Uterus (tissue), 4 donors: ENCODE results near the gene ERF. TPM values are rescaled to one million over a fixed set of nuclear protein-coding genes. Genes with fewer than 3 reads are reported as not detected.

Experiments used
- DNase-seq, 2 donors: peaks; one replicate each; pipeline ENCODE4 v3.0.0-alpha.2; 2019 to 2020
- H3K27ac ChIP-seq, 2 donors: fragments of 200-600 bp; sonication (generic); 1 replicate in 1 of 2; 2 replicates in 1 of 2; pipeline ENCODE4 v1.5.1; 2016 to 2018
- H3K27me3 ChIP-seq, 2 donors: fragments of 200-600 bp; sonication (generic); one replicate each; pipeline ENCODE4 v1.5.1; 2018 to 2019; ENCODE audit warnings: control low read depth in 1 of 2
- H3K36me3 ChIP-seq, 2 donors: fragments of 200-600 bp; sonication (generic); one replicate each; pipeline ENCODE4 v1.5.1; 2019; ENCODE audit warnings: control low read depth in 1 of 2
- H3K4me1 ChIP-seq, 2 donors: fragments of 200-600 bp; sonication (generic); one replicate each; pipeline ENCODE4 v1.5.1; 2018 to 2019; ENCODE audit warnings: control low read depth in 1 of 2
- H3K4me3 ChIP-seq, 2 donors: fragments of 200-600 bp; sonication (generic); 1 replicate in 1 of 2; 2 replicates in 1 of 2; pipeline ENCODE4 v1.5.1; 2018 to 2019; ENCODE audit warnings: mild to moderate bottlenecking in 1 of 2
- H3K9me3 ChIP-seq, 2 donors: fragments of 200-600 bp; sonication (generic); one replicate each; pipeline ENCODE4 v1.5.1; 2019; ENCODE audit warnings: control low read depth in 1 of 2
- POLR2A ChIP-seq, 2 donors: fragments of 450-650 bp; IDR thresholded peaks; one replicate each; pipeline ENCODE4 v1.6.1; 2016; ENCODE audit warnings: antibody characterized with exemption in 2 of 2, mild to moderate bottlenecking in 1 of 2, moderate library complexity in 1 of 2
- intact Hi-C: fragments of 100-400 bp; cut with DNase I; formaldehyde crosslinking; loops from one replicate; pipeline ENCODE4 v1.15.1; 2023; ENCODE audit warnings: low total_unique reads
- total RNA-seq, 4 donors: library from RNA; depleted of rRNA in 3 of 4; stranded (reverse); fragments of >200 nt in 3 of 4; gene quantifications; one replicate each; pipeline versions ENCODE4 v1.1.0 to v1.2.4, GENCODE V29; 2014 to 2023
- TF ChIP-seq, protein P1 (sequence below), 4 experiments: fragments of 200-600 bp in 2 of 4; fragments of 450-650 bp in 2 of 4; sonication (generic) in 2 of 4; IDR thresholded peaks; one replicate each; pipeline ENCODE4 v1.5.1; 2016 to 2019; ENCODE audit warnings: antibody characterized with exemption in 4 of 4, mild to moderate bottlenecking in 2 of 4, moderate library complexity in 1 of 4
- donor health status: DM: yes; HTN: yes; CAD: no.

Gene ERF
- total RNA-seq, 4 donors from 2014 or later, result 14.1 to 141 (median 42.9) TPM

- Histone ChIP-seq H3K27ac (peak within 1 kb of the TSS; percentile 88 to 95), H3K27me3 (no peaks in the 10 kb centered on the region), H3K4me1 (peaks cover 4 to 17% of the 10 kb centered on the region in 2 donors), H3K9me3 (no peaks in the 10 kb centered on the region), H3K36me3 (no peaks in the 10 kb centered on the region), H3K4me3 (peak within 1 kb of the TSS; percentile 58 to 81)
- DNase-seq, result peak; percentile 98 to 99
- intact Hi-C loops, result no loop called here
- TF ChIP-seq, protein P1, sequence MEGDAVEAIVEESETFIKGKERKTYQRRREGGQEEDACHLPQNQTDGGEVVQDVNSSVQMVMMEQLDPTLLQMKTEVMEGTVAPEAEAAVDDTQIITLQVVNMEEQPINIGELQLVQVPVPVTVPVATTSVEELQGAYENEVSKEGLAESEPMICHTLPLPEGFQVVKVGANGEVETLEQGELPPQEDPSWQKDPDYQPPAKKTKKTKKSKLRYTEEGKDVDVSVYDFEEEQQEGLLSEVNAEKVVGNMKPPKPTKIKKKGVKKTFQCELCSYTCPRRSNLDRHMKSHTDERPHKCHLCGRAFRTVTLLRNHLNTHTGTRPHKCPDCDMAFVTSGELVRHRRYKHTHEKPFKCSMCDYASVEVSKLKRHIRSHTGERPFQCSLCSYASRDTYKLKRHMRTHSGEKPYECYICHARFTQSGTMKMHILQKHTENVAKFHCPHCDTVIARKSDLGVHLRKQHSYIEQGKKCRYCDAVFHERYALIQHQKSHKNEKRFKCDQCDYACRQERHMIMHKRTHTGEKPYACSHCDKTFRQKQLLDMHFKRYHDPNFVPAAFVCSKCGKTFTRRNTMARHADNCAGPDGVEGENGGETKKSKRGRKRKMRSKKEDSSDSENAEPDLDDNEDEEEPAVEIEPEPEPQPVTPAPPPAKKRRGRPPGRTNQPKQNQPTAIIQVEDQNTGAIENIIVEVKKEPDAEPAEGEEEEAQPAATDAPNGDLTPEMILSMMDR (IDR thresholded peaks at IDR 0.05), result peak in 1 of 4 experiments; percentile 40
- peak; percentile 86 to 88 for TF ChIP-seq POLR2A (IDR thresholded peaks at IDR 0.05)
These were observed 12.2 kb downstream of the ERF start, which contains the start of gene GSK3A for GRCh38 chr19:42242512-42243409. GSK3A (minus strand) TSS chr19:42242602; CDS start chr19:42242465, 137 bp downstream.

DNA sequence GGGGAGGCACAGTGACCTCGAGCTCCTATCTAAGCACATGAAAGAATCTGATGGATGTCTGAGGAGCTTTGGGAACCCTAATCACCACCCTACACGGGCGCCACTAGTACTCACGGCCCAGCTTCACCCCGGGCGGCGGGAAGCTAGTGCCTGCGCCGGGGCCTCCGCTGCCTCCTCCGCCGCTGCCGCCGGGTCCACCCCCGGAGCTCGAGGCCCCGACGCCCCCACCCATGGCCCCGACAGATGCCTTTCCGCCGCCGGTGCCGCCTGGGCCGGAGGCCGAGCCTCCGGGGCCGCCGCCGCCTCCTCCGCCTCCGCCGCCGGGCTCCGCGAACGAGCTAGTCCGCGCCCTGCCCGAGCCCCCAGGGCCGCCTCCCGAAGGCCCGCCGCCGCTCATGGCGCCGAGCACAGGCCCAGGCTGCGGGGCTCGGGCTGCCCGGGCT is 12.8 kb downstream of the ERF start:
- peak overlapping the region; percentile 58 to 81 for H3K4me3 ChIP-seq
- intact Hi-C loops, result no loop called here
- H3K27ac ChIP-seq, result peak overlapping the region; percentile 86 to 95
- peaks cover 4 to 17% of the 10 kb centered on the region in 2 donors for H3K4me1 ChIP-seq
- H3K9me3 ChIP-seq, result no peaks in the 10 kb centered on the region
- H3K36me3 ChIP-seq, result no peaks in the 10 kb centered on the region
- H3K27me3 ChIP-seq, result no peaks in the 10 kb centered on the region
- DNase-seq, result peak in 1 of 2 donors; percentile 39
- no peak for TF ChIP-seq POLR2A (IDR thresholded peaks at IDR 0.05)
- TF ChIP-seq, protein P1 (IDR thresholded peaks at IDR 0.05), result peak in 1 of 4 experiments; percentile 4

DNA sequence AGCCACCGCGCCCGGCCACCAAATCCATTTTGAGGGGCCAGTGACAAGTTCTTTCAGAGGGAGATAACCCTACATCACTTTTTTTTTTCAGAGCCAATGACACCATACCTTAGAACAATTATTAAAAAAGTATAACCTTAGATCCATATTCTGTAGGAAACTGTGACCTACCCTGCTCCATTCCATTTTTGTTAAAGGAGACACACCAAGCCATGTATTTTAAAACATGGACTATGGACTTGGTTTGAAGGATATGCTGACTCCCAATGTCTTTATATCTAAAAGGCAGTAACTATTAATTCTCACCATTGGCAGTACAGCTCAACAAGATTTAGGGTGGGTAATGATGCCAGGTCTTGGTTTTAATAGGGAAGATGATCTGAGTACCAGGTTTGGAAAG is 13.6 kb downstream of the ERF start:
- no peak for DNase-seq
- intact Hi-C loops, result no loop called here
- Histone ChIP-seq H3K9me3 (no peaks in the 10 kb centered on the region), H3K27me3 (no peaks in the 10 kb centered on the region), H3K4me3 (peak overlapping the region in 1 of 2 donors; percentile 81), H3K36me3 (no peaks in the 10 kb centered on the region), H3K4me1 (peaks cover 4 to 15% of the 10 kb centered on the region in 2 donors), H3K27ac (peak overlapping the region; percentile 86 to 95)
- TF ChIP-seq POLR2A (IDR thresholded peaks at IDR 0.05), result no peak
- TF ChIP-seq, protein P1 (IDR thresholded peaks at IDR 0.05), result no peak

- intact Hi-C loops, result no loop called here
- no peaks in the 10 kb centered on the region for H3K27me3 ChIP-seq
- no peak for DNase-seq
- H3K4me1 ChIP-seq, result peaks cover 0 to 6% of the 10 kb centered on the region in 2 donors
- H3K27ac ChIP-seq, result no peak overlapping the region
- H3K36me3 ChIP-seq, result no peaks in the 10 kb centered on the region
- H3K4me3 ChIP-seq, result no peak overlapping the region
- TF ChIP-seq, protein P1 (IDR thresholded peaks at IDR 0.05), result no peak
- no peak for TF ChIP-seq POLR2A (IDR thresholded peaks at IDR 0.05)
- no peaks in the 10 kb centered on the region for H3K9me3 ChIP-seq
These were observed 15.2 kb downstream of the ERF start for GRCh38 chr19:42239544-42240220.
